ENCODE data around the gene FAM171A1. TPM values are rescaled to one million over a fixed set of nuclear protein-coding genes. Genes with fewer than 3 reads are reported as not detected.

FAM171A1 gene
- total and polyA plus RNA-seq, 2 of the 13 experiments (the other 11 are each of a cell fraction or from before 2014, with no cell fraction given): 21.5 to 34.7 TPM

- TF ChIP-seq E2F1 (CRISPR knock-in tag; IDR thresholded peaks at IDR 0.05) (no peak), XRCC5 (optimal IDR thresholded peaks at IDR 0.05; ENCODE audit: low read length) (peak; percentile 78)
Observed at GRCh38 chr10:15209827-15210509, 161.1 kb downstream of the FAM171A1 start (continued).

GRCh38 chr10:15208221-15208620, 162.9 kb downstream of the FAM171A1 start:
- Histone ChIP-seq H3K9ac (ENCODE audit: insufficient read depth, low read depth, low read length) (no peak overlapping the region), H3K79me2 (ENCODE audit: insufficient read depth, low read length) (no peaks in the 10 kb centered on the region), H2AFZ (ENCODE audit: low read length) (no peak overlapping the region), H4K20me1 (ENCODE audit: insufficient read depth, low read length) (no peaks in the 10 kb centered on the region), H3K36me3 (replicated peaks in 1 of 2; ENCODE audit: control insufficient read depth in 1 of 2, insufficient read depth in 2 of 2, low read length in 2 of 2) (peaks cover 12 to 21% of the 10 kb centered on the region in 2 experiments; a peak in 4 of 5 replicates), H3K4me2 (ENCODE audit: low read depth, low read length) (no peak overlapping the region), H3K9me3 (ENCODE audit: low read length) (no peaks in the 10 kb centered on the region), H3K27me3 (ENCODE audit: control insufficient read depth in 1 of 2, insufficient read depth in 2 of 2, low read length in 2 of 2) (no peaks in the 10 kb centered on the region), H3K4me1 (ENCODE audit: insufficient read depth, low read length) (no peaks in the 10 kb centered on the region), H3K4me3 (replicated peaks in 1 of 3; ENCODE audit: insufficient read depth in 1 of 3, low read depth in 2 of 3, low read length in 3 of 3) (no peak overlapping the region), H3K27ac (ENCODE audit: extremely low read length, insufficient read depth, low read length) (no peak overlapping the region)
- no peak for DNase-seq (ENCODE audit: low spot score)
- TF ChIP-seq ZNF549 (CRISPR knock-in tag; IDR thresholded peaks at IDR 0.05) (no peak), ONECUT2 (CRISPR knock-in tag; IDR thresholded peaks at IDR 0.05) (no peak), PHB2 (IDR thresholded peaks at IDR 0.05; ENCODE audit: partially characterized antibody) (no peak), RERE (CRISPR knock-in tag; IDR thresholded peaks at IDR 0.05; ENCODE audit: low read depth) (no peak), ZNF18 (CRISPR knock-in tag; IDR thresholded peaks at IDR 0.05; ENCODE audit: insufficient replicate concordance) (no peak), ZNF280B (CRISPR knock-in tag; IDR thresholded peaks at IDR 0.05; ENCODE audit: borderline replicate concordance) (no peak), AGO2 (optimal IDR thresholded peaks at IDR 0.05; ENCODE audit: low read depth, low read length) (no peak), ZNF484 (CRISPR knock-in tag; IDR thresholded peaks at IDR 0.05; ENCODE audit: borderline replicate concordance, low read depth) (no peak), MIER3 (CRISPR knock-in tag; IDR thresholded peaks at IDR 0.05; ENCODE audit: borderline replicate concordance) (no peak), SNRNP70 (IDR thresholded peaks at IDR 0.05; ENCODE audit: low read depth, low read length) (no peak), SUZ12 (IDR thresholded peaks at IDR 0.05; ENCODE audit: low read depth, low read length) (no peak)
- intact Hi-C loops (cut with micrococcal nuclease; ENCODE audit: unreplicated experiment) (no loop called here), in situ Hi-C loops (cut with HindIII; ENCODE audit: extremely low pct_ligation_motif_present, low pct_unique_long_range_greater_than_20kb) (no loop called here)
- no peak for FAIRE-seq
- no TSS peak for BruUV-seq (replicated peaks)
- ATAC-seq: no peak
- POLR2A ChIA-PET: no interaction called here
- 94% methylated on average over 2 of the region's 2 CpGs for WGBS (ENCODE audit: low lambda C conversion rate)
- CTCF ChIA-PET (ENCODE audit: low intra/inter-chr PET ratio, low total read pairs): no interaction called here
